Activated naive CD8-positive, alpha-beta T cell treated with anti-CD3 and anti-CD28 coated beads for 36 hours (primary cell): ENCODE measurements around the gene TRMU. TPM values are rescaled to one million over a fixed set of nuclear protein-coding genes. Genes with fewer than 3 reads are reported as not detected.

ENCODE experiments used
- DNase-seq: peaks from one replicate; pipeline ENCODE4 v3.0.0; 2021
- H3K27ac Mint-ChIP-seq: one replicate; pipeline ENCODE4 v1.8.0; 2022; ENCODE audit warnings: mild to moderate bottlenecking, moderate library complexity, mixed read lengths
- H3K27me3 Mint-ChIP-seq: one replicate; pipeline ENCODE4 v1.8.0; 2022; ENCODE audit warnings: mild to moderate bottlenecking, mixed read lengths
- H3K36me3 Mint-ChIP-seq: one replicate; pipeline ENCODE4 v1.8.0; 2021; ENCODE audit warnings: mild to moderate bottlenecking, mixed read lengths
- H3K4me1 Mint-ChIP-seq: one replicate; pipeline ENCODE4 v1.8.0; 2021; ENCODE audit warnings: mixed read lengths
- H3K4me3 Mint-ChIP-seq: one replicate; pipeline ENCODE4 v1.8.0; 2022; ENCODE audit warnings: mild to moderate bottlenecking, moderate library complexity, mixed read lengths
- H3K9me3 Mint-ChIP-seq: one replicate; pipeline ENCODE4 v1.8.0; 2022; ENCODE audit warnings: mixed read lengths
- total RNA-seq, 2 experiments: library from RNA; stranded (reverse); gene quantifications; one replicate each; pipeline ENCODE4 v1.2.3, GENCODE V29; 2021

Gene TRMU
- total RNA-seq, 2 experiments from 2014 or later, result 60.2 to 70.0 TPM

DNA sequence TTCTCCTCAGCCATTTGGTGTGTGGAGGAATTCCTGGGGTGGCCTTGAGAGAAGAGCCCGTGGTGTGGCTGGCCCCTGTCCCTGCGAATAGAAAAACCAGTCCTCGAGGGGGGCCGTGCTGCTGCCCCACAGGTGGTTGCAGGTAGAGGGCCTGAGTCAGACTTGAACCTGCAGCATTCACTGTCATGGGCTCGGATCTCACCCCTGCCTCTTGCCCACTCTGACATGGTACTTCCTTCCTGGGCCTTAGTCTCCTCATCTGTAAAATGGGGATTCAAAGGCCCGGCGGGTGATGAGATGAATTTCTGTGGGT lies 19.4 kb downstream of the TRMU start:
- DNase-seq, result no peak
- H3K36me3 Mint-ChIP-seq, result peaks cover 26% of the 10 kb centered on the region
- H3K27me3 Mint-ChIP-seq, result no peaks in the 10 kb centered on the region
- H3K9me3 Mint-ChIP-seq, result no peaks in the 10 kb centered on the region
- no peak overlapping the region for H3K4me3 Mint-ChIP-seq
- H3K4me1 Mint-ChIP-seq, result no peaks in the 10 kb centered on the region
- no peak overlapping the region for H3K27ac Mint-ChIP-seq

- Mint-ChIP-seq H3K36me3 (peaks cover 28% of the 10 kb centered on the region), H3K4me1 (no peaks in the 10 kb centered on the region), H3K9me3 (no peaks in the 10 kb centered on the region), H3K27me3 (no peaks in the 10 kb centered on the region), H3K27ac (no peak overlapping the region), H3K4me3 (no peak overlapping the region)
- DNase-seq, result peak; percentile 55
These were observed 20.0 kb downstream of the TRMU start for GRCh38 chr22:46355369-46355995.

- Mint-ChIP-seq H3K27me3 (no peaks in the 10 kb centered on the region), H3K9me3 (no peaks in the 10 kb centered on the region), H3K27ac (no peak overlapping the region), H3K36me3 (peaks cover 26% of the 10 kb centered on the region), H3K4me1 (no peaks in the 10 kb centered on the region), H3K4me3 (no peak overlapping the region)
- no peak for DNase-seq
These were observed 20.5 kb downstream of the TRMU start for GRCh38 chr22:46355996-46356471.

DNA sequence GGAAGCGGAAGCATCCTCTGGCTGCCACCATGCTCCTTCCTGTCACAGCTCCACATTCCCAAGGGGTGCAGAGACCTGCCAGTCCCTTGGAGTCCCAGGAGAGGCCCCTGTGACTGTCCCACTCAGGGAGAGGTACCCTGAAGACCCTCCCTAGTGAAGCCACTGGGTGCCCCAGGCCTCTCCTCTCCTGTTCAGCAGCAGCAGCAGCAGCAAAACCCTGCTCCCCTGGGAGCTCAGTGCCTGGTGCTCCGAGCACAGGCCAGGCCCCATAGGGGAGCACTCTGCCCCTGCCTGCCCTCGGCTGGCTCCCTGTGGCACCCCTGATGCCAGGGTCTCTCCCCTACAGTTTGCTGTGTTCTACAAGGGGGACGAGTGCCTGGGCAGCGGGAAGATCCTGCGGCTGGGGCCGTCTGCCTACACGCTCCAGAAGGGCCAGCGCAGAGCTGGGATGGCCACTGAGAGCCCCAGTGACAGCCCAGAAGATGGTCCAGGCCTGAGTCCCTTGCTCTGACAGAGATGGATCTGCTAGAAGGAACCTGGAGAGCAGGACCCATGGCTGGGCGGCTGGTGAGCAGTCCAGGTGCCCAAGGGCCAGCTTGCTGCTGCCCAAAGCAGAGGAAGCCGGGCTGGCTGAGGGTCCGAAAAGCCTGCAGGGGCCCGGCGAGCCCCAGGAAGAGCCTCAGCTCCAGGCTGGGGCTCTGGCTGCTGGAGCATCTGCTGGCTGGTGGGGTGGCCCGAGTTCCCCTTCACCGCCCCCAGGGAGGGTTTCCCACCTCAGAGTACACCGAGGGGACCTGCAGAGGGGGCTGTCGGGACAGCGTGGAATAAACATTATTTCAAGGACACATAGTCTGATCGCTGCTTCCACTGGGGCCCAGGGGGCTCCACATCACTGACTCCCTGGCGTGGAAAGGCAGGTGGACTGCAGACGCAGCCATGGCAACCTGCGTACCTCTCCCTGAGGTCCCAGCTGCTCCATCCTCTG lies 21.3 kb downstream of the TRMU start:
- no peaks in the 10 kb centered on the region for H3K9me3 Mint-ChIP-seq
- DNase-seq, result no peak
- H3K27me3 Mint-ChIP-seq, result no peaks in the 10 kb centered on the region
- peaks cover 26% of the 10 kb centered on the region for H3K36me3 Mint-ChIP-seq
- no peak overlapping the region for H3K4me3 Mint-ChIP-seq
- no peaks in the 10 kb centered on the region for H3K4me1 Mint-ChIP-seq
- no peak overlapping the region for H3K27ac Mint-ChIP-seq

DNA sequence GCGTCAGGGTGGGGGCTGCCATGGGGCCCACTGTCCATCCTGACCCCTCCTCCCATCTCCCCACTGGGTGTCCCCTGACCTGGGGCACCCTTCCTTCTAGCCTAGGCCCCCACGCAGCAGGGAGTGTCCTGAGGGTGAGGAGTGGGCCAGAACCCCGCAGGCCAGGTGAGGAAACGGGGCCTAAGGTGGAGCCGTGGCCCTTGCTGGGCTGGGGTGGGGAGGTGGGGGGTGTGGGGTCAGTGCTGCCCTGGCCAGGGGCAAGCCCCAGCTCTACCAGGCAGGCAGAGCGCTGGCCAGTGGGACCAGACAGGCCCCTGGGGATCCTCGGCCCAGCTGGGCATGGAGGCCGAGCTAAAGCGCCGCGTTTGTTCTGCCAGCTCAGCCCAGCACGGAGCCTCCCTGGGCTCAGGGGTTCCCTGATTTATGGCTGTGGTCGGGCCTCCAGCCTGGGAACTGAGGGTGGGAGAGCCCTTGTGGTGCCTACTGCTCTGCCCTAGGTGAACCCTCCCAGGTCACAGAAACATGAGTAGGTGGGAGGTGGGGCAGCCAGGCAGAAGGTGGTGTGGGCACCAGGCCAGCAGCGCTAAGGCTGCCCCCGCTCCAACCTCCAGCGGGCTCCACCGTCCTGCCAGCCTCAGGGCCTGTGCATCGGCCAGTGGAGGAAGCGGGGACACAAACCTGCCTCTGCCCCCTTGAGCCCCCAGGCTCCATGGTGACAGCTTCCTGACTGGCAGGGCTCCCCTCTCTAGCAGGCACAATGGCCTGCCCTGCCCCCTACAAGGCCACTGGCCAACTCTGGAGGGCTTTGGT lies 22.4 kb downstream of the TRMU start:
- peaks cover under 1% of the 10 kb centered on the region for H3K27me3 Mint-ChIP-seq
- H3K36me3 Mint-ChIP-seq, result peaks cover 26% of the 10 kb centered on the region
- no peak for DNase-seq
- H3K9me3 Mint-ChIP-seq, result no peaks in the 10 kb centered on the region
- no peak overlapping the region for H3K4me3 Mint-ChIP-seq
- no peak overlapping the region for H3K27ac Mint-ChIP-seq
- H3K4me1 Mint-ChIP-seq, result peaks cover 2% of the 10 kb centered on the region

- peaks cover 26% of the 10 kb centered on the region for H3K36me3 Mint-ChIP-seq
- peaks cover 2% of the 10 kb centered on the region for H3K4me1 Mint-ChIP-seq
- no peak for DNase-seq
- H3K27me3 Mint-ChIP-seq, result peaks cover 3% of the 10 kb centered on the region
- no peak overlapping the region for H3K27ac Mint-ChIP-seq
- no peak overlapping the region for H3K4me3 Mint-ChIP-seq
- no peaks in the 10 kb centered on the region for H3K9me3 Mint-ChIP-seq
These were observed 23.3 kb downstream of the TRMU start for GRCh38 chr22:46358766-46359165.

DNA sequence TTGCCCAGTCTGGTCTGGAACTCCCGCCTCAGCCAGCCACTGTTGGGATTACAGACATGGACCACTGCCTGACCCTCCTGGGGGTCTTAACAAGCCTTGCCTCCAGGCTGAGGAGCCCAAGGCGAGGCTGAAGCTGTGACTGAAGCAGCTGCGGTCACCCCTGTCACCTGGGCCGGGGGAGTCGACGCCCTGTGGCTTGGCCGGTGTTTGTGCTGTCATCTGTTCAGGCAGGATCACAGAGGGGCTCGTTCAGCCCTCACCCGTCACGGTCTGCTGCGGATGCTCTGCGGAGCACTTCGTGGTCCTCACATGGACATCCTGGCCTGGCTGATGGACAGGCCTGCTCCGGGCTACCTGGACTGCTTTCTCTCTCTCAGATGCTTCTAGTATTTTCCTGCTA lies 23.8 kb downstream of the TRMU start:
- peaks cover 3% of the 10 kb centered on the region for H3K27me3 Mint-ChIP-seq
- no peak overlapping the region for H3K4me3 Mint-ChIP-seq
- no peak overlapping the region for H3K27ac Mint-ChIP-seq
- DNase-seq, result no peak
- peaks cover 26% of the 10 kb centered on the region for H3K36me3 Mint-ChIP-seq
- peaks cover 2% of the 10 kb centered on the region for H3K4me1 Mint-ChIP-seq
- H3K9me3 Mint-ChIP-seq, result no peaks in the 10 kb centered on the region

GRCh38 chr22:46360097-46360496 lies 24.6 kb downstream of the TRMU start:
- peaks cover 26% of the 10 kb centered on the region for H3K36me3 Mint-ChIP-seq
- no peaks in the 10 kb centered on the region for H3K9me3 Mint-ChIP-seq
- DNase-seq, result no peak
- peaks cover 3% of the 10 kb centered on the region for H3K27me3 Mint-ChIP-seq
- peaks cover 2% of the 10 kb centered on the region for H3K4me1 Mint-ChIP-seq
- H3K27ac Mint-ChIP-seq, result no peak overlapping the region
- no peak overlapping the region for H3K4me3 Mint-ChIP-seq

GRCh38 chr22:46360891-46361290 lies 25.4 kb downstream of the TRMU start:
- peaks cover 2% of the 10 kb centered on the region for H3K4me1 Mint-ChIP-seq
- no peaks in the 10 kb centered on the region for H3K9me3 Mint-ChIP-seq
- peaks cover 3% of the 10 kb centered on the region for H3K27me3 Mint-ChIP-seq
- no peak overlapping the region for H3K27ac Mint-ChIP-seq
- peaks cover 23% of the 10 kb centered on the region for H3K36me3 Mint-ChIP-seq
- DNase-seq, result no peak
- H3K4me3 Mint-ChIP-seq, result no peak overlapping the region

DNA sequence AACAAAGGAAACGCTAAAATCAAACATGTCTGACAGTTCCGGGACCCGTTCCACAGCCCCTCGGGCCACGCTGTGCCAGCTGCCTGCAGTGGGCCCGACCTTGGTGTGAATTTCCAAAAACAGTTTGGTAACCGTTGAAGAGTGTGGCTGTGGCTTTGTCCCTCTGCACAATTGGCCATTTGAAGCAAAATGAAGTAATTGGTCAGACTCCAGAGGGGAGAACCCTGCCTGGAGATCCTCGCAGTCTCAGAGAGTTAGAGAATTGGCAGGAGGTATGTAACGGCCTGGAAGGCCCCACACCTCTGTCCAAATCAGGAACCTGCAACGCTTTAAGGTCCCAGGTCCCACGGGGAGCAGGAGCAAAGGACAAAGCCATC lies 26.3 kb downstream of the TRMU start:
- peaks cover 2% of the 10 kb centered on the region for H3K4me1 Mint-ChIP-seq
- DNase-seq, result no peak
- no peak overlapping the region for H3K4me3 Mint-ChIP-seq
- H3K27ac Mint-ChIP-seq, result no peak overlapping the region
- peaks cover 23% of the 10 kb centered on the region for H3K36me3 Mint-ChIP-seq
- no peaks in the 10 kb centered on the region for H3K9me3 Mint-ChIP-seq
- peaks cover 3% of the 10 kb centered on the region for H3K27me3 Mint-ChIP-seq

- no peak for DNase-seq
- peaks cover 23% of the 10 kb centered on the region for H3K36me3 Mint-ChIP-seq
- H3K4me1 Mint-ChIP-seq, result peaks cover 2% of the 10 kb centered on the region
- H3K27me3 Mint-ChIP-seq, result peaks cover 3% of the 10 kb centered on the region
- no peak overlapping the region for H3K4me3 Mint-ChIP-seq
- no peak overlapping the region for H3K27ac Mint-ChIP-seq
- no peaks in the 10 kb centered on the region for H3K9me3 Mint-ChIP-seq
These were observed 26.9 kb downstream of the TRMU start for GRCh38 chr22:46362203-46362933.

- Mint-ChIP-seq H3K4me3 (no peak overlapping the region), H3K9me3 (no peaks in the 10 kb centered on the region), H3K27ac (no peak overlapping the region), H3K4me1 (peaks cover 4% of the 10 kb centered on the region), H3K27me3 (peaks cover 6% of the 10 kb centered on the region), H3K36me3 (peaks cover 20% of the 10 kb centered on the region)
- no peak for DNase-seq
These were observed 27.5 kb downstream of the TRMU start for GRCh38 chr22:46362934-46363515.

GRCh38 chr22:46363611-46364321 lies 28.3 kb downstream of the TRMU start:
- Mint-ChIP-seq H3K27ac (no peak overlapping the region), H3K4me1 (peaks cover 4% of the 10 kb centered on the region), H3K4me3 (no peak overlapping the region), H3K27me3 (peaks cover 6% of the 10 kb centered on the region), H3K9me3 (no peaks in the 10 kb centered on the region), H3K36me3 (peaks cover 16% of the 10 kb centered on the region)
- DNase-seq, result no peak
